ENCODE measurements around the gene DEDD. TPM values are rescaled to one million over a fixed set of nuclear protein-coding genes. Genes with fewer than 3 reads are reported as not detected.

The DEDD gene
- total RNA-seq, 1 experiment from 2014 or later = 32.8 TPM

DNA sequence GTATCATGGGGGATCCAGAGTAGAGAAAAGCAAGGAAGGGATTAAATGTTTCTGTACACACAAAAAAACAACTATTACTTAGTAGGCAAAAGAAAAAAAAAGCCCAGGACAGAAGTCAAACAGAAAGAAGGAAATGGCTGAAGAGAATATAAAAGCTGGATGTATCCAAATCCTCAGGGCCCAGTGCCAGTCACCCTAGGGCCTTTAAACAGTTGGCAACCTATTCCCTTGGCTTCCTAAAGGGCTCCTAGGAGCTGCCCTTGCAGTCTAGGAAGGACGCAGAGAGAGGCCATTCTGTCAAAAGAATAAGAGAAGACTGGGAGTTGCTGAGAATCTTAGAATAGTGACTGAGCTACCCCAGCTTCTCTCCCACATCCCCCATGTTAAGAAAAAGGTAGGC lies 39.9 kb upstream of the DEDD start:
- Histone ChIP-seq H3K4me1 (ENCODE audit: control insufficient read depth in 1 of 2, insufficient read depth in 2 of 2, low read length in 2 of 2) (peaks cover 7 to 15% of the 10 kb centered on the region in 2 experiments; a peak in 3 of 4 replicates), H2AFZ (ENCODE audit: low read depth, low read length, poor library complexity, severe bottlenecking) (no peak overlapping the region), H4K20me1 (ENCODE audit: insufficient read depth) (no peaks in the 10 kb centered on the region), H3K27me3 (ENCODE audit: insufficient read depth, low read length) (no peaks in the 10 kb centered on the region), H3K79me2 (ENCODE audit: insufficient read depth, low read length) (peaks cover 17% of the 10 kb centered on the region), H3K36me3 (ENCODE audit: control insufficient read depth in 1 of 2, insufficient read depth in 2 of 2, low read length in 2 of 2) (peaks cover 21 to 38% of the 10 kb centered on the region in 2 experiments; a peak in 3 of 4 replicates), H3K4me3 (replicated peaks in 1 of 2; ENCODE audit: low read depth in 1 of 2, low read length in 2 of 2) (no peak overlapping the region), H3K9me3 (ENCODE audit: control insufficient read depth in 1 of 2, insufficient read depth in 1 of 2, low read depth in 1 of 2, low read length in 2 of 2) (no peaks in the 10 kb centered on the region), H3K9me2 (ENCODE audit: insufficient read depth) (no peaks in the 10 kb centered on the region), H3K4me2 (ENCODE audit: low read length) (no peak overlapping the region), H3K27ac (ENCODE audit: low read depth, low read length) (no peak overlapping the region), H3K9ac (ENCODE audit: low read length) (no peak overlapping the region)
- intact Hi-C loops (cut with micrococcal nuclease) = no loop called here
- CTCF ChIA-PET = interaction anchor here (1.5 kb wide), 1 partner anchor 209 kb away, joined by 3 read pairs; no protein-coding TSS in a partner anchor
- RAD21 ChIA-PET (ENCODE audit: low non-redundant PET in 1 of 2, low total read pairs in 2 of 2, uncharacterized antibody in 2 of 2, unreplicated experiment in 2 of 2) = no interaction called here
- TF ChIP-seq ELF1 (IDR thresholded peaks at IDR 0.05; ENCODE audit: borderline replicate concordance, low read depth) = no peak
- no peak for TF ChIP-seq RAD21 (IDR thresholded peaks at IDR 0.05; ENCODE audit: low read depth)
- TF ChIP-seq FOSL1 (IDR thresholded peaks at IDR 0.05; ENCODE audit: low read depth) = no peak
- TF ChIP-seq, protein P1, sequence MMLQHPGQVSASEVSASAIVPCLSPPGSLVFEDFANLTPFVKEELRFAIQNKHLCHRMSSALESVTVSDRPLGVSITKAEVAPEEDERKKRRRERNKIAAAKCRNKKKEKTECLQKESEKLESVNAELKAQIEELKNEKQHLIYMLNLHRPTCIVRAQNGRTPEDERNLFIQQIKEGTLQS (IDR thresholded peaks at IDR 0.05) = no peak
- no peak for TF ChIP-seq SIN3A (IDR thresholded peaks at IDR 0.05; ENCODE audit: low read depth)
- ATAC-seq (no peak), DNase-seq (ENCODE audit: low read depth, low spot score) (no peak)
- BruUV-seq (replicated peaks) = no TSS peak
- POLR2A ChIA-PET = no interaction called here

DNA sequence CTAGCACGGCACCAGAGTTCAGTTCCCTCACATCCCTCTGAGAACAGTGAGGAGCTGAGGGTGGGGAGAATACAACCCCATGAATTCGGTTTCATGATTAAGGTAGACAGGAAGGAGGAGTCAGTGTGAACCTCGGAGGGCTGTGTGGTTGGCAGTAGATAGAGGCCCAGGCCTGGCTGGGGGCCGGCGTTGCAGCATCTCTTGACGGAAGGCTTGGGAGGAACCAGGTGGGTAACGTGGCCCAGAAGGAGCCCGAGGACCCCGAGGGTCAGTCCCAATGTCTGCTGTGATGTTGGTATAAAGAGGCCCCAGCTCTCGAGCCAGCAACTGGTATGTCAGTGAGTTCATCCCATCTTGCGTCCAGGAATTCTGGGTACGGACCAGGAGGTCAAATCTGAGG lies 39.2 kb upstream of the DEDD start:
- no peak for DNase-seq (ENCODE audit: low read depth, low spot score)
- Histone ChIP-seq H3K36me3 (ENCODE audit: control insufficient read depth in 1 of 2, insufficient read depth in 2 of 2, low read length in 2 of 2) (peaks cover 21 to 38% of the 10 kb centered on the region in 2 experiments; a peak in 3 of 4 replicates), H3K9me2 (ENCODE audit: insufficient read depth) (no peaks in the 10 kb centered on the region), H3K9ac (ENCODE audit: low read length) (no peak overlapping the region), H3K4me3 (replicated peaks in 1 of 2; ENCODE audit: low read depth in 1 of 2, low read length in 2 of 2) (no peak overlapping the region), H3K79me2 (ENCODE audit: insufficient read depth, low read length) (peaks cover 14% of the 10 kb centered on the region), H3K4me2 (ENCODE audit: low read length) (no peak overlapping the region), H3K4me1 (ENCODE audit: control insufficient read depth in 1 of 2, insufficient read depth in 2 of 2, low read length in 2 of 2) (peaks cover 7 to 20% of the 10 kb centered on the region in 2 experiments; a peak in 3 of 4 replicates), H4K20me1 (ENCODE audit: insufficient read depth) (no peaks in the 10 kb centered on the region), H3K27me3 (ENCODE audit: insufficient read depth, low read length) (no peaks in the 10 kb centered on the region), H3K9me3 (ENCODE audit: control insufficient read depth in 1 of 2, insufficient read depth in 1 of 2, low read depth in 1 of 2, low read length in 2 of 2) (no peaks in the 10 kb centered on the region), H3K27ac (ENCODE audit: low read depth, low read length) (no peak overlapping the region), H2AFZ (ENCODE audit: low read depth, low read length, poor library complexity, severe bottlenecking) (no peak overlapping the region)
- ATAC-seq = no peak
- TF ChIP-seq POLR2AphosphoS5 (IDR thresholded peaks at IDR 0.05; ENCODE audit: low read depth, low read length) (no peak), TCF7L2 (IDR thresholded peaks at IDR 0.05; ENCODE audit: borderline replicate concordance, extremely low read depth, insufficient read depth, insufficient read length) (no peak), EZH2phosphoT487 (IDR thresholded peaks at IDR 0.05; ENCODE audit: borderline replicate concordance) (no peak), ELF1 (IDR thresholded peaks at IDR 0.05; ENCODE audit: borderline replicate concordance, low read depth) (no peak), RAD21 (IDR thresholded peaks at IDR 0.05; ENCODE audit: low read depth) (no peak), CBX3 (IDR thresholded peaks at IDR 0.05; ENCODE audit: low read depth) (no peak), ZBTB33 (IDR thresholded peaks at IDR 0.05; ENCODE audit: extremely low read depth, insufficient replicate concordance, low read length) (no peak), EGR1 (IDR thresholded peaks at IDR 0.05; ENCODE audit: low read depth) (no peak), ZFX (IDR thresholded peaks at IDR 0.05) (no peak), FOSL1 (IDR thresholded peaks at IDR 0.05; ENCODE audit: low read depth) (no peak), SP1 (IDR thresholded peaks at IDR 0.05; ENCODE audit: low read depth) (no peak), CEBPB (IDR thresholded peaks at IDR 0.05; ENCODE audit: low read depth) (no peak), ZNF274 (IDR thresholded peaks at IDR 0.05; ENCODE audit: low read depth, low read length) (no peak)
- TF ChIP-seq, protein P1 (IDR thresholded peaks at IDR 0.05) = no peak
- ChIA-PET CTCF (interaction anchor here (1.0 to 1.5 kb wide), 2 partner anchors 55 to 210 kb away, joined by 3 read pairs; no protein-coding TSS in a partner anchor), RAD21 (ENCODE audit: low non-redundant PET in 1 of 2, low total read pairs in 2 of 2, uncharacterized antibody in 2 of 2, unreplicated experiment in 2 of 2) (no interaction called here), POLR2A (no interaction called here)
- BruUV-seq (replicated peaks) = no TSS peak
- intact Hi-C loops (cut with micrococcal nuclease) = no loop called here

Data from HCT116 (cell line).